Erythroblast (primary cell): ENCODE measurements around the gene STAT1.

Experiments used
- GATA1 ChIP-seq: IDR thresholded peaks from 2 replicates; pipeline ENCODE4 v1.6.1; 2011; ENCODE audit warnings: low read depth, mild to moderate bottlenecking, control low read depth, low read length, moderate library complexity
- POLR2A ChIP-seq: IDR thresholded peaks from 2 replicates; pipeline ENCODE4 v1.6.1; 2011; ENCODE audit warnings: mild to moderate bottlenecking, low read length

DNA sequence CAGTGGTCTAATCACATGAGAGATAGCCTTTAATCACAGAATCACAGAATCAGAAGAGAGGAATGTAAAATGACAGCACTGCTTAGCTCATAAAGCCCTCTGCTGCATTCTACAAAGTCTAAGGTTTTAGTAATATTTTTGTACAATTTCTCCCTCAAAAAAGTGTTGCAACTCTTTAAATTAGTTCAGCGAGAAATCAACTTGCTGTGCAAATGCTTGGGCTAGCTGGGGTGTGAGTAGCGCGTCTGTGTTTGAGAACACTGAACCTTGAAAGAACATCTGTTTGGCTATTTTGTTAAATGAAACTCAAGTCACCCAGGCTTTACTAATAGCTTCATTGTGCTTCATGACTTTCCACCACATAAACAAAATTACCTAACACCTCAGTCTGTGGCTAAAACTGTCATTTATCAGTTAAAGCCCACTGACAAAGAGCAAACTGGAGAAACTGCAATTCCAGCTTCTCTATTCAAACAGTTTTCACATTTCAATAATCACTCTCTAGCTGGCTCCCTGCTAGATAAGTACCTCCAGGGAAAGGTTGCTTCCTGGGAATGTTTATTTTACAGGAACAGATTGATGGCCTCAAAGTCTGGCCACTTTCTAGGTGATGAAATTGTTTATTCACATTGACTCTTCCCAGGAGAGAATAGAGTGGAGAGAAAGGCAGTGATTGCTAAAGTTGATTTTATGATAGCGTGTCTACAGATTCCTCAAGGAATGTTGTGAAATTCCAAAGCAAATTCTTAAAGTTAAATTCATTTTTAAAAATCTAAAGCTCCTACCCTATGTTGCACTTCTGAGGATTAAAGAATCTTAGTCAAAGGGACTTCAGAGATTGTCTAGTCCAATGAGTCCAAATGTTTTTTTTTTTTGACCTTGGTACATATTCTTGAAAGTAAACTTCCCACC, 36.0 kb upstream of the STAT1 start:
- TF ChIP-seq POLR2A (no peak), GATA1 (no peak)
